ENCODE data around the gene ZNF853.
A peak's percentile ranks its signal among the peaks of the same experiment; 100 is the strongest.

ZNF853 gene

GRCh38 chr7:6636741-6637543 is 21.5 kb downstream of the ZNF853 start, which contains the start of gene ZNF316:
Gene ZNF316, plus strand, starts transcription at chr7:6637318. Its CDS starts 5,092 bp downstream, at chr7:6642410.
- FAIRE-seq (peak; percentile 94), DNase-seq (ENCODE audit: low spot score) (peak; percentile 97)

DNA sequence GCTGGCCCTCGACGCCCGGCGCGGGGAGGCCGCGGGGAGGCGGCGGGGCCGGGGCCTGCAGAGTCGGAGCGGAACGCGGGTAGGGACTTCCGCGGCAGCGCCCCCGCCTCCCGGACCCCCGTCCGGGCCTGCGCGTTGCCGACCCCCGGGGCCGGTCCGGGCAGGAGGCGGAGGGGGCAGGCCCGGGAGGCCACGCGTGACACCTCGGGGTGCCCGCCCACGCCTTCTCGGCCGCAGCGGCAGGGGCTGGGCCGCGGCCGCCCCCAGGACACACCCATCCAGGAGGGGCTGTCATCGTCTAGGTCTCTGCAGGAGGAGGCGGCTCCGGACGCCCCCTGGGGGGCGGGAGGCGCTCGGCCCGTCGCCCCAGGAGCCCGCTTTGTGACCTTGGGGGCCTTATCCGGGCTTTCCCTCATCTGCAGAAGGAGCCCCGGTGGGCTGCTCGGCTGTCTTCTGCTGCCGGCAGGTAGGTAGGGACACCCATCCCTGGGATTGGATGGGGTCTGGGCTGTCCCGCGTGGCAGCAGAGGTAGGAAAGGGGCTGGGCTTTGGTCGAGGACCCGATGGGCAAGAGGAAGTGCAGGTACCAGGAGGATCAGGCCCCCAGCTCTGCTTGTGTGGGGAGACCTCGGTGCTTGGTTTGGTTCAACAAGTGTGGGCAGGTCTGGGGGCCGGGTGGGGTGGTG is 22.3 kb downstream of the ZNF853 start:
- peak; percentile 85 for FAIRE-seq
- DNase-seq (ENCODE audit: low spot score), result peak; percentile 92

DNA sequence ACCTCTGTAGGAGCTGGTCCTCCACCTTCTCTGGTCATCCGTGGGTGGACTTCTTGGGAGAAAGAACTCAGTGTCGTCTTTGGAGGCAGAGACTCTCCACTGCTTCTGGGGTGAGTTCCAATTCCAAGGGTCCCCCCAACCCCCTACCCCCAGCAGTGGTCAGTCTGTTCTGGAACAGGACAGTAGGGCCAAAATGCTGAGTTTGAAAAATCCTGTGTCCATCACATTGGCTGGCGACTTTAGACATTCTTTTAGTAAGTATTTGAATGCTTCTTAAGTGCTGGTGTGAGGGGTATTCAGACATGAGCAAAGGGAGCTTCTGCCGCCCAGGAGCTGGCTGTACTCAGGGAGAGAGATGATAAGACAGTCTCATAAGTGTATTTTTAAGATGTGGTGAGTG is 23.6 kb downstream of the ZNF853 start:
- DNase-seq (ENCODE audit: low spot score), result no peak
- FAIRE-seq, result peak; percentile 50

DNA sequence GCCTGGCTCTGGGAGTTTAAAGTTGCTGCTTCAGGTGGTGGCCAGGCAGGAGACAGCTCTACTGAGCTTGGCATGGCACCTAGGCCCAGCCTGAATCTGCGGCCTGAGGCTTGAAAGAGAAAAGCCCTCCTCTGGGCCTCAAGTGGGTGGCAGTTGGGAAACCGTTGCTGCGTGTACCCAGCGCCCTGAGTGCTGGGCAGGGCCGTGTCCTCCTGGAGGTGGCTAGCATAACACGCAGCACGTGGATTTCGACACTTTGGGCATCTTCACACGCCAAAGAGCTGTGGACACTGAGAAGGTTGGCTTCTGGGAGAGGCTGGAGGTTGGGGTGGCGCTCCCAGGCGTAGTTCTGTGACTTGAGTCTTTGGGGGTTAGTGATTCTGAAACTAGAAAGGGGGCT is 24.2 kb downstream of the ZNF853 start:
- DNase-seq (ENCODE audit: low spot score) (no peak), FAIRE-seq (no peak)

DNA sequence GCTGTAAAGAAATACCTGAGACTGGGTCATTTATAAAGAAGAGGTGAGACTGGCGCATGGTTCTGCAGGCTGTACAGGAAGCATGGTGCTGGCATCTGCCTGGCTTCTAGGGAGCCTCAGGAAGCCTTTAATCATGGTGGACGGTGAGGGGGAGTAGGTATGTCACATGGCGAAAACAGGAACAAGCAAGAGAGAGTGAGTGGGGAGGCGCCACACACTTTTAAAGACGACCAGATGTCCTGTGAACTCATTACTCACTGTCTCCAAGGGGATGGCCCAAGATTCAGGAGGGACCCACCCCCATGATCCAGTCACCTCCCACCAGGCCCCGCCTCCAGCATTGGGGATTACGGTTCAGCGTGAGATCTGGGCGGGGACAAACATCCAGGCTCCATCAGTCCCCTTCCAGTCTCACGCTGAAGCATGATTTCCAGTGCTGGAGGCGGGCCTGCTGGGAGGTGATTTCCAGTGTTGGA is 24.9 kb downstream of the ZNF853 start:
- no peak for DNase-seq (ENCODE audit: low spot score)
- FAIRE-seq, result peak; percentile 83

DNA sequence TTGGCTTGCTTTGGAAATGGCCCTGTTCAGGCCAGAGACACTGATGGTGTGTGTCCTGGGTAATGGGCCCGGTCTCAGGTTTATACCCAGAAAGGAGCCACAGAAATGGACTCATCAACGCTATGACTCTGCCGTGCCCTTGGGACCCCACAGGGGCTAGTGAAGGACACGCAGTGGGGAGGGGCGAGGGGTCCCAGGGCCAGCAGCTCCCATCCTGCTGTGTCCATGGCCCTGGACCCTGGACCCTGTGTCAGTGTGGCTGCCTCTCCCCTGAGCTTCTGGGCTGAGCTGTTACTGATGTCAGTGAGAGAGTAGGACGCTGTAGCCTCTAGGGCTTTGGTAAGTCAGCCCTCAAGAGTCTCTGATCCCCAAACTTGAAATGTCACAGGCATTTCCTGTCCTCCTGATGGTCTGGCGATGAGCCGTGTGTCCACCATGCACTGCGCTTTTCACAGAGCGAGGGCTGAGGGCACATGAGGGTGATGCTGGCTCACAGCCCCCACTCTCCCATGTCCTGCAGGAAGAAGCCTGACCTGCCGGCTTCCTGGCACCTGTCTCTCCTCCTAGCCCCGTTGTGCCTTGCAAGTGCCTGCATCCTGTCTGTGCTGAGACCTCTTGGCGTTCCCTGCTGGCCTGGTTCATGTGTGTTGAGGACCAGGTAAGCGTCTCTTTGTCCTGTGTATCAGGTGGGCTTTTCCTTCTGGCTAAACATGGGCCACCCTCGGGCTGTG is 26.1 kb downstream of the ZNF853 start:
- FAIRE-seq, result peak; percentile 62
- no peak for DNase-seq (ENCODE audit: low spot score)

DNA sequence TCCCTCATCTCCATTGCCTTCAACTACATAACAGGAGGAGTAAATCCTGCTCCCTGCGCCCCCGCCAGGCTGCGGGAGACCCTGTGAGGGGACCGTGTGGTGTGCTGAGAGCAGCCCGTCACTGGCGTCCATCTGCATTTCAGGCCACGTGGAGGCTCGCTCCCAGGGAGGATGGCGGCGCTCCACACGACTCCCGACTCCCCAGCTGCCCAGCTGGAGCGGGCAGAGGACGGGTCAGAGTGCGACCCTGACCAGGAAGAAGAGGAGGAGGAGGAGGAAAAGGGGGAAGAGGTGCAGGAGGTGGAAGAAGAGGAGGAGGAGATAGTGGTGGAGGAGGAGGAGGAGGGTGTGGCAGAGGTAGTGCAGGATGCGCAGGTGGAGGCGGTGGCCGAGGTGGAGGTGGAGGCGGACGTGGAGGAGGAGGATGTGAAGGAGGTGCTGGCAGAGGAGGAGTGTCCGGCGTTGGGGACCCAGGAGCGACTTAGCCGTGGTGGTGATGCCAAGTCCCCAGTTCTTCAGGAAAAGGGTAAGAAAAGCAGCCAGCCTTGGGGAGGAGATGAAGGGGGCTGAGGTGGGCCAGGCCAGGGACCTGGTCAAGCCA is 26.9 kb downstream of the ZNF853 start:
- FAIRE-seq (peak; percentile 96), DNase-seq (ENCODE audit: low spot score) (no peak)

GRCh38 chr7:6642861-6643640 is 27.6 kb downstream of the ZNF853 start:
- FAIRE-seq (peak; percentile 81), DNase-seq (ENCODE audit: low spot score) (no peak)

GRCh38 chr7:6643915-6644625 is 28.7 kb downstream of the ZNF853 start:
- peak; percentile 63 for FAIRE-seq

GRCh38 chr7:6644728-6645127 is 29.3 kb downstream of the ZNF853 start:
- DNase-seq (ENCODE audit: low spot score) (no peak), FAIRE-seq (no peak)

More at GRCh38 chr7:6643915-6644625, 28.7 kb downstream of the ZNF853 start:
- no peak for DNase-seq (ENCODE audit: low spot score)

- no peak for DNase-seq (ENCODE audit: low spot score)
- peak; percentile 5 for FAIRE-seq
Measured at GRCh38 chr7:6646465-6646864, 31.1 kb downstream of the ZNF853 start.

GRCh38 chr7:6647080-6647479 is 31.7 kb downstream of the ZNF853 start:
- FAIRE-seq (peak; percentile 96), DNase-seq (ENCODE audit: low spot score) (no peak)

- FAIRE-seq (no peak), DNase-seq (ENCODE audit: low spot score) (no peak)
Measured at GRCh38 chr7:6647541-6647940, 32.1 kb downstream of the ZNF853 start.

DNA sequence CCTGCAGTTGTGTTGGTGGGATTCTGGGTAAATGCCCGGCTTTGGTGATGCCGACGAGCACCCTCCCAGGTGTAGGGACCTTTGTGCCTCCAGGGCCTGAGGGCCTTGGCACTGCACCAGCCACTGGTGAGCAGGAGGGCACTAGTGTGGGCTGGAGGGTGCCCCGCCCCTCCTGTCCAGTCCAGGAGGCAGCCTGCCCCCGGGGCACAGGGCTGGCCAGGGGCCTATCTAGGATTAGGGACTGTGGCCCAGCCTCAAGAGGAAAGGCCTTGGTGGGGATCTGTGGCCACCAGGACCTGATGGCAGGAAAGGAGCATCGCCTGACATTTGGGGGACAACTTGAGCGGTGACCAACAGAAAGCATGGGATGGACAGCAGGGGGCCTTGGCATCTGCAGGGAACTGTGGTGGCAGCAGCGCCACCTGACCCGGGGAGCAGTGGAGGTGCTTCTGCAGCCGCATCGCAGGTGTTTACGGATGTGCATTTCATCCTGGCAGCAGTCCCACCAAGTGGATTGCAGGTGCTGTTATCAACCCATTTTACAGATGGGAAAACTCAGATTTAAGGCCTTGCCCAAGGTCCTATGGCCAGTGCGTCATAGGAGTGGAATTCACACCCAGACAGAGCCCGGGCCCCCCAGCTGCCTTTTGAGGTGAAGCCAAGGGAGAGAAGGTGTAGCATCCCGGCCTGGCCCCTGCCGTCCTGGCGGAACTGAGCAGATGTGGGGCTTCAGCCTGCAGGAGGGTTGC is 32.8 kb downstream of the ZNF853 start:
- FAIRE-seq, result peak; percentile 61
- no peak for DNase-seq (ENCODE audit: low spot score)

DNA sequence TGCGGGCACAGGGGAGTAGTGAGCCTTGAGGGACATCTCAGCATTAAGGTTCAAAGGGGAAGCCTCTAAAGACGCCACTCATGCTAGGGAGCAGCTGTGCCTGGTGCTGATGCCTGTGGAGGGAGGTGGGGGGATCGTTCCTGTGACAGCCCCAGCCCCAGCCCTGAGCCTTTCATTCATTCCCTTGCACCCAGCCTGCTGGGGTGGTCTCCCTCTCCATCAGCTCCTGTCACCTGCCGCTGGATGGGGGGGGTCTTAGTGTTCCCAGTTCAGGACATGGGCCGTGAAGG is 33.4 kb downstream of the ZNF853 start:
- FAIRE-seq (no peak), DNase-seq (ENCODE audit: low spot score) (no peak)

- DNase-seq (ENCODE audit: low spot score), result no peak
- FAIRE-seq, result peak; percentile 84
Measured at GRCh38 chr7:6649241-6649961, 34.0 kb downstream of the ZNF853 start.

DNA sequence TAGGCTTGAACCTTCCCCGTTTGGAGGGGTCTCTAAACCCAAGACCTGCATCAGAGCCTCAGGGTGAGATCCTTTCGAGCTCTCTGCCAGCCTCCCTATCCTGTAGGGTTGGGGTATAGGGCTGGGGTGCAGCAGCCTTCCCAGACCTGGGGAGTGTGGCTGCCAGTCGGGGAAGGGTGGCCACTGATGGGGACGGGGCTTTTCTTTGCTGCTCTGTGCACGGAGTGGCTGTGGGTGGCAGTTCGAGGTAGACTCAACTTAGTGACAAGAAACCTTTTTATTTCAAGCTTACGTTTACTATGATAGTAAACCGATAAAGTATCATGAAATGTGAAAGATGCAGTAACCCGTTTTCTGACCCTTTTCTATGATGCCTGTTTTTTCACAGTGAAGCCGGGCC is 34.7 kb downstream of the ZNF853 start:
- DNase-seq (ENCODE audit: low spot score), result no peak

DNA sequence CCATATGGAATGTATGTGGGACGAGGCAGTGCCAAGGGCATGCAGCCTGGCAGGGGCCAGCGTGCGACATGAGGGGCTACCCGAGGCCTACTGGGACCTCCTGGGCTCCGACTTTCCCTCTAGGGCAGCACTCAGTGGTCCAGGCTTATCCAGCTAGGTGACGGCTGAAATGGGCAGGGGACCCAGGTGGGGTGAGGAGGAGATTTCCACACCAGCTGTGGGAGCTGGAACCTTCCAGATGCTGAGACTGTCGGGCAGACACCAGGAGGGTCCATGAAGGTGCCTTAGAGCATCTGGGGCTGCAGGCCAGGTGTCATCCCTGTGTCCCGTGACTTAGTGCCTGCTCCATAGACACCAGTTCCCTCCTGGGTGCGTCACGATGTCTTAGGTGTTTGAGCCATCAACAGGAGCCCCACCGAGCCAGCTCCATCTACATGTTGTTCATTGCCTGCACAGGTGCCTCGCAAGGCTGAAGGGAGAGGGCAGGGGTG is 35.2 kb downstream of the ZNF853 start:
- FAIRE-seq (peak; percentile 52), DNase-seq (ENCODE audit: low spot score) (no peak)

More for the DNA sequence above, 34.7 kb downstream of the ZNF853 start:
- no peak for FAIRE-seq

All from urothelium cell line (cell line).